ENCODE data around the gene USP31. TPM values are rescaled to one million over a fixed set of nuclear protein-coding genes. Genes with fewer than 3 reads are reported as not detected.
A peak's percentile ranks its signal among the peaks of the same experiment; 100 is the strongest.

Gene USP31, protein sequence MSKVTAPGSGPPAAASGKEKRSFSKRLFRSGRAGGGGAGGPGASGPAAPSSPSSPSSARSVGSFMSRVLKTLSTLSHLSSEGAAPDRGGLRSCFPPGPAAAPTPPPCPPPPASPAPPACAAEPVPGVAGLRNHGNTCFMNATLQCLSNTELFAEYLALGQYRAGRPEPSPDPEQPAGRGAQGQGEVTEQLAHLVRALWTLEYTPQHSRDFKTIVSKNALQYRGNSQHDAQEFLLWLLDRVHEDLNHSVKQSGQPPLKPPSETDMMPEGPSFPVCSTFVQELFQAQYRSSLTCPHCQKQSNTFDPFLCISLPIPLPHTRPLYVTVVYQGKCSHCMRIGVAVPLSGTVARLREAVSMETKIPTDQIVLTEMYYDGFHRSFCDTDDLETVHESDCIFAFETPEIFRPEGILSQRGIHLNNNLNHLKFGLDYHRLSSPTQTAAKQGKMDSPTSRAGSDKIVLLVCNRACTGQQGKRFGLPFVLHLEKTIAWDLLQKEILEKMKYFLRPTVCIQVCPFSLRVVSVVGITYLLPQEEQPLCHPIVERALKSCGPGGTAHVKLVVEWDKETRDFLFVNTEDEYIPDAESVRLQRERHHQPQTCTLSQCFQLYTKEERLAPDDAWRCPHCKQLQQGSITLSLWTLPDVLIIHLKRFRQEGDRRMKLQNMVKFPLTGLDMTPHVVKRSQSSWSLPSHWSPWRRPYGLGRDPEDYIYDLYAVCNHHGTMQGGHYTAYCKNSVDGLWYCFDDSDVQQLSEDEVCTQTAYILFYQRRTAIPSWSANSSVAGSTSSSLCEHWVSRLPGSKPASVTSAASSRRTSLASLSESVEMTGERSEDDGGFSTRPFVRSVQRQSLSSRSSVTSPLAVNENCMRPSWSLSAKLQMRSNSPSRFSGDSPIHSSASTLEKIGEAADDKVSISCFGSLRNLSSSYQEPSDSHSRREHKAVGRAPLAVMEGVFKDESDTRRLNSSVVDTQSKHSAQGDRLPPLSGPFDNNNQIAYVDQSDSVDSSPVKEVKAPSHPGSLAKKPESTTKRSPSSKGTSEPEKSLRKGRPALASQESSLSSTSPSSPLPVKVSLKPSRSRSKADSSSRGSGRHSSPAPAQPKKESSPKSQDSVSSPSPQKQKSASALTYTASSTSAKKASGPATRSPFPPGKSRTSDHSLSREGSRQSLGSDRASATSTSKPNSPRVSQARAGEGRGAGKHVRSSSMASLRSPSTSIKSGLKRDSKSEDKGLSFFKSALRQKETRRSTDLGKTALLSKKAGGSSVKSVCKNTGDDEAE (N-terminal part only)
- total RNA-seq (1 to 10 TPM; 4.1 to 6.4 (median 5.6) TPM), total RNA-seq (6.6 to 67.0 (median 16.0) reads per million in 29 experiments)
- 3.9 TPM for total RNA-seq (2013)

DNA sequence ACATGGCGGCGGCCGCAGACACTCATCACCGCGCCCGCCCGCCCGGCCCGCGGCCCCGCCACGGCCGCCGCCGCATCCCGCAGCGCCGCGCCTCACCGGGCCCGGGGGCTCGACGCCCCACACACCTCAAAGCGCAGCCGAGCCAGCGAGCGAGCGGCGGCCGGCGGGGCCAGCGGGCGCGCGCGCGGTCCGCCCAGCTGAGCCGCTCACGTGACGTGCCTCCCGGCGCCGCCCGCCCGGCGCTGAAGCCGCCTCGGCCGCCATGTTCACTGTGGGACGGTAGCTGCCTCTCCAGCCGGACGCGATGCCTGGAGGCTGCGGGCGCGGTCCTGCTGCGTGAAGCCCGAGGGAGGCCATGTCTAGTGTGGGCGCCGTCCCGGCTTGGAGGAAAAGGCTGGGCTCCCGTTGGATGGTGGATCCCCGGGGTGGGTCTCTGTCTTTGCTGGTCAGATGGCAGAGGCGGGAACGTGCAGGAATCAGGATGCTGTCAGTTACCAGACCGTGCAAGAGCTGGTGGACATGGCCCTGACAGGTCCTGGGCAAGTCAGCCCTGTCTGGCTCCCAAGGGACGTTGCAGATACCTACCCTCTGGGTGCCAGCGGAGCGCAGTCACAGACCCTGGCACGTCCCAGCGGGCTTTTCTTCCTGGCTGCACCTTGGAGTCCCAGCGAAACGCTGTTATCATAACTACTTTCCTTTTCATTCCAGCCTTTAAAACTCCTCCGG lies at the start of gene USP31:
Gene USP31, minus strand, starts transcription at position 186 of the 726 bp plus-strand sequence. Its CDS starts 182 bp downstream, at position 4.
- DNase-seq: peak; percentile 73 to 94 (median 83)
- peak; percentile 95 to 97 (median 96) for ATAC-seq (replicated peaks in 1 of 4)
- H3K27me3 Mint-ChIP-seq: peaks cover 0 to 3% of the 10 kb centered on the region in 2 donors
- ChIA-PET POLR2A (no interaction called here), CTCF (no interaction called here)
- no peaks in the 10 kb centered on the region for H3K9me3 ChIP-seq
- peak within 1 kb of the TSS; percentile 85 to 87 for H3K27ac Mint-ChIP-seq
- WGBS (ENCODE audit: insufficient coverage): under 1% methylated on average over 74 of the region's 75 CpGs
- no peaks in the 10 kb centered on the region for H3K36me3 ChIP-seq (ENCODE audit: control insufficient read depth in 2 of 2, extremely low read depth in 1 of 2, insufficient read depth in 1 of 2, low read length in 1 of 2)
- H3K4me1 Mint-ChIP-seq: peaks cover 22 to 25% (median 24%) of the 10 kb centered on the region in 3 donors
- no peaks in the 10 kb centered on the region for H3K36me3 Mint-ChIP-seq
- H3K4me3 ChIP-seq (ENCODE audit: control insufficient read depth in 1 of 2, extremely low read depth in 1 of 2, low read length in 1 of 2): peak within 1 kb of the TSS; percentile 63 to 85
- peak within 1 kb of the TSS; percentile 86 to 96 (median 87) for H3K4me3 Mint-ChIP-seq
- peak within 1 kb of the TSS; percentile 54 for H3K27ac ChIP-seq (ENCODE audit: low read length)
- peaks cover 0 to 10% of the 10 kb centered on the region in 2 experiments for H3K4me1 ChIP-seq (ENCODE audit: control insufficient read depth in 1 of 2, extremely low read depth in 1 of 2, insufficient read depth in 2 of 2, low read length in 2 of 2)
- H3K9me3 Mint-ChIP-seq: no peaks in the 10 kb centered on the region
- peaks cover 0 to 2% of the 10 kb centered on the region in 2 experiments for H3K27me3 ChIP-seq (replicated peaks in 1 of 2; ENCODE audit: control insufficient read depth in 2 of 2, extremely low read depth in 1 of 2, insufficient read depth in 2 of 2, low read length in 1 of 2)

- Mint-ChIP-seq H3K27me3 (peaks cover 22 to 44% of the 10 kb centered on the region in 2 donors), H3K9me3 (no peaks in the 10 kb centered on the region), H3K36me3 (no peaks in the 10 kb centered on the region), H3K27ac (no peak overlapping the region), H3K4me1 (no peaks in the 10 kb centered on the region), H3K4me3 (no peak overlapping the region)
- CTCF ChIA-PET: no interaction called here
- POLR2A ChIA-PET: no interaction called here
- Histone ChIP-seq H3K36me3 (ENCODE audit: control insufficient read depth in 2 of 2, extremely low read depth in 1 of 2, insufficient read depth in 1 of 2, low read length in 1 of 2) (no peaks in the 10 kb centered on the region), H3K4me3 (ENCODE audit: control insufficient read depth in 1 of 2, extremely low read depth in 1 of 2, low read length in 1 of 2) (no peak overlapping the region), H3K27me3 (replicated peaks in 1 of 2; ENCODE audit: control insufficient read depth in 2 of 2, extremely low read depth in 1 of 2, insufficient read depth in 2 of 2, low read length in 1 of 2) (peaks cover 0 to 1% of the 10 kb centered on the region in 2 experiments), H3K9me3 (no peaks in the 10 kb centered on the region), H3K27ac (ENCODE audit: low read length) (no peak overlapping the region), H3K4me1 (ENCODE audit: control insufficient read depth in 1 of 2, extremely low read depth in 1 of 2, insufficient read depth in 2 of 2, low read length in 2 of 2) (no peaks in the 10 kb centered on the region)
- 60% methylated on average over 4 of the region's 5 CpGs for WGBS (ENCODE audit: insufficient coverage)
- ATAC-seq (replicated peaks in 1 of 4) (no peak), DNase-seq (no peak)
Measured at GRCh38 chr16:23196539-23196938, 47.3 kb upstream of the USP31 start.

GRCh38 chr16:23195366-23195978 lies 46.2 kb upstream of the USP31 start:
- H3K9me3 ChIP-seq: no peaks in the 10 kb centered on the region
- H3K27me3 ChIP-seq (replicated peaks in 1 of 2; ENCODE audit: control insufficient read depth in 2 of 2, extremely low read depth in 1 of 2, insufficient read depth in 2 of 2, low read length in 1 of 2): no peaks in the 10 kb centered on the region
- Mint-ChIP-seq H3K36me3 (no peaks in the 10 kb centered on the region), H3K27ac (no peak overlapping the region), H3K27me3 (peaks cover 17 to 42% of the 10 kb centered on the region in 2 donors), H3K9me3 (no peaks in the 10 kb centered on the region), H3K4me3 (no peak overlapping the region), H3K4me1 (no peaks in the 10 kb centered on the region)
- H3K4me1 ChIP-seq (ENCODE audit: control insufficient read depth in 1 of 2, extremely low read depth in 1 of 2, insufficient read depth in 2 of 2, low read length in 2 of 2): no peaks in the 10 kb centered on the region
- DNase-seq: no peak
- ATAC-seq (replicated peaks in 1 of 4): no peak
- 17% methylated on average over 1 of the region's 3 CpGs for WGBS (ENCODE audit: insufficient coverage)
- H3K4me3 ChIP-seq (ENCODE audit: control insufficient read depth in 1 of 2, extremely low read depth in 1 of 2, low read length in 1 of 2): no peak overlapping the region
- ChIA-PET POLR2A (no interaction called here), CTCF (no interaction called here)
- H3K27ac ChIP-seq (ENCODE audit: low read length): no peak overlapping the region
- no peaks in the 10 kb centered on the region for H3K36me3 ChIP-seq (ENCODE audit: control insufficient read depth in 2 of 2, extremely low read depth in 1 of 2, insufficient read depth in 1 of 2, low read length in 1 of 2)

DNA sequence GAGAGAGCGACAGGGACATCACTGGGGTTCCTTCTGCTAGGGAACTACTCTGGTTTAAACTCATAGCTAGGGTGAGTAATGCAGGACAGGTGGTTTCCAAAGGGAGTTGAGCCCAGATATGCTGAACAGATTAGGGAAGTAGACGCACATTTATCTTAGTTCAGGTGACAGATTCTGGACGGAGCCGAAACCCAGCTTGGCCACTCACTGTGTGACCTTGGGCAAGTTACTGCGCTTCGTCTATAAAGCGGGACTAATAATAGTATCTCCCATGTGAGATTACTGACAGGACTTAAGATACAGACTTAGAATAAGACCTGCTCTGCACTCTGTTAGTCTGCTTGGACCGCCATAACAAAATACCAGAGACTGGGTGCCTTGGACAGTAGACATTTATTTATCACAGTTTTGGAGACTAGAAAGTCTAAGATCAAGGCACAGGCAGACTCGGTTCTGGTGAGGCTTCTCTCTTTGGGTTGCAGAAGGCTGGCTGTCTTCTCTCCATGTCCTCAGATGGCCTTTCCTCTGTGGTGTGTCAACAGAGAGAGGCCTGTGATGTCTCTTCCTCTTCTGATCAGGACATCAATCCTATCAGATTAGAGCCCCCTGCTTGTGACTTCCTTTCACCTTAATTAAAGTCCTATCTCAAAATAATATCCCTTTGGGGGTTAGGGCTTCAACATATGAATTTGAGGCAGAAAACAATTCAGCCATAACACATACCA lies 45.4 kb upstream of the USP31 start:
- Histone ChIP-seq H3K27ac (ENCODE audit: low read length) (no peak overlapping the region), H3K36me3 (ENCODE audit: control insufficient read depth in 2 of 2, extremely low read depth in 1 of 2, insufficient read depth in 1 of 2, low read length in 1 of 2) (no peaks in the 10 kb centered on the region), H3K27me3 (replicated peaks in 1 of 2; ENCODE audit: control insufficient read depth in 2 of 2, extremely low read depth in 1 of 2, insufficient read depth in 2 of 2, low read length in 1 of 2) (peaks cover 0 to 3% of the 10 kb centered on the region in 2 experiments), H3K4me1 (ENCODE audit: control insufficient read depth in 1 of 2, extremely low read depth in 1 of 2, insufficient read depth in 2 of 2, low read length in 2 of 2) (no peaks in the 10 kb centered on the region), H3K4me3 (ENCODE audit: control insufficient read depth in 1 of 2, extremely low read depth in 1 of 2, low read length in 1 of 2) (no peak overlapping the region), H3K9me3 (no peaks in the 10 kb centered on the region)
- ChIA-PET CTCF (no interaction called here), POLR2A (no interaction called here)
- ATAC-seq (replicated peaks in 1 of 4): no peak
- no peaks in the 10 kb centered on the region for H3K36me3 Mint-ChIP-seq
- DNase-seq: no peak
- H3K27ac Mint-ChIP-seq: no peak overlapping the region
- no peak overlapping the region for H3K4me3 Mint-ChIP-seq
- no peaks in the 10 kb centered on the region for H3K4me1 Mint-ChIP-seq
- peaks cover 14 to 41% of the 10 kb centered on the region in 2 donors for H3K27me3 Mint-ChIP-seq
- no peaks in the 10 kb centered on the region for H3K9me3 Mint-ChIP-seq
- 74% methylated on average over 8 of the region's 9 CpGs for WGBS (ENCODE audit: insufficient coverage)

- Mint-ChIP-seq H3K36me3 (no peaks in the 10 kb centered on the region), H3K9me3 (no peaks in the 10 kb centered on the region), H3K4me3 (no peak overlapping the region), H3K27ac (no peak overlapping the region), H3K4me1 (no peaks in the 10 kb centered on the region), H3K27me3 (peaks cover 45 to 57% of the 10 kb centered on the region in 2 donors)
- POLR2A ChIA-PET: no interaction called here
- no peaks in the 10 kb centered on the region for H3K36me3 ChIP-seq (ENCODE audit: control insufficient read depth in 2 of 2, extremely low read depth in 1 of 2, insufficient read depth in 1 of 2, low read length in 1 of 2)
- H3K27me3 ChIP-seq (replicated peaks in 1 of 2; ENCODE audit: control insufficient read depth in 2 of 2, extremely low read depth in 1 of 2, insufficient read depth in 2 of 2, low read length in 1 of 2): peaks cover 11 to 32% of the 10 kb centered on the region in 2 experiments
- ATAC-seq (replicated peaks in 1 of 4) (no peak), DNase-seq (no peak)
- H3K4me3 ChIP-seq (ENCODE audit: control insufficient read depth in 1 of 2, extremely low read depth in 1 of 2, low read length in 1 of 2): no peak overlapping the region
- CTCF ChIA-PET: no interaction called here
- no peak overlapping the region for H3K27ac ChIP-seq (ENCODE audit: low read length)
- H3K4me1 ChIP-seq (ENCODE audit: control insufficient read depth in 1 of 2, extremely low read depth in 1 of 2, insufficient read depth in 2 of 2, low read length in 2 of 2): no peaks in the 10 kb centered on the region
- no CpG with 5 or more reads among the region's 2 CpGs for WGBS (ENCODE audit: insufficient coverage)
- no peaks in the 10 kb centered on the region for H3K9me3 ChIP-seq
Measured at GRCh38 chr16:23188911-23189310, 39.7 kb upstream of the USP31 start.

Measured in T-cell (primary cell).